ENCODE data around the gene TCEANC. TPM values are rescaled to one million over a fixed set of nuclear protein-coding genes. Genes with fewer than 3 reads are reported as not detected.
A peak's percentile ranks its signal among the peaks of the same experiment; 100 is the strongest.

Gene TCEANC
- total RNA-seq, 2 donors from 2014 or later, result 2.9 to 3.5 TPM

DNA sequence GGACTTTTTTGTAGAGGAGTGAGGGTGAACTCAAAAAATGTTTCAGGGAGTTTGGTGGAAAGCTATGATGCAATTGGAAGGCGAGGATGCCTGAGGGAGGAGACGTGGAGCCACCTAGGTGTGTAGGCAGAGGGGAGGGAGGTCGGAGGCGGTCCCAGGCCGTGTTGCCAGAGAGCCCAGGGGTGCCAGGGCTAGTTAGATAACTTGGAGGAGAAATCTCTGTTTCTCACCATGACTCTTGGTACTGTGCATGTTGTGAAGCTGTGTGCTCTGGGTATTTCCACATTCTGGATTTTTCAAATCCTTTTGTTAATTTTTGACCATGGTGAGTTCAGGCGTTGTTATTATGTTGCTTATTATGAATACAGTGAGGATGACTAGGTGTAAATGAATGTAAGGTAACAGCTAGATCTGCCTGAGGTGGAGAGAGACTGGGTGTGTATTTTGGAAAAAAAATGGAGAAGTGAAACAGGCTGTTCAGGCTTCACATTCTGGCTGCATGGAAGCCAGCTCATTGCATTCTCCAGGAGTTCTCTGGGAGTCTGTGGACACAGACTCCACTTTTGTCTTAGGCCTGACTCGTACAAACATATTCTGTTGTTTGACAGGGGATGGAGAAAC lies 40.5 kb downstream of the TCEANC start:
- no peak overlapping the region for H3K9ac ChIP-seq (ENCODE audit: low read depth in 2 of 2, low read length in 2 of 2)
- intact Hi-C loops (cut with DNase I), result no loop called here

DNA sequence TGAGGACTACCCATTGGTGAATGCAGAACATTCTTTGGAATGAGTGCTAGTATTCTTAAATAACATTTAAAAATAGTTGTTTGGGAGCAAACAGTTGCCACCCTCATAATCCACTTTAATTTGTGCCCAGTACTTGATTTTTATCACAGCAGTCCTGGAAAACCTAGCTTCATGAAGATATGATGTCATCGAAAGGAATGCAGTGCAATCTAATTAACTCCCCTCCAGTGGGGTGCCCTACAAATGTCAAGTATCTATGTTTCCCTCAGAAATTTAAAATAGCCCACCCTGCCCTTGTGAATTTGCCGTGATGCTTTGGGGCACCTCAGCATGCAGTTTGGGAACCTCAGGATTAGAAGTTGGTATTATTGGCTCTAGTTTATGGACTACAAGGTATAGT lies 41.4 kb downstream of the TCEANC start:
- DNase-seq, result no peak
- no peaks in the 10 kb centered on the region for H3K4me1 ChIP-seq
- no peaks in the 10 kb centered on the region for H3K9me3 ChIP-seq
- H3K27ac ChIP-seq, result no peak overlapping the region
- no peaks in the 10 kb centered on the region for H3K36me3 ChIP-seq
- intact Hi-C loops (cut with DNase I), result no loop called here
- no peak overlapping the region for H3K4me3 ChIP-seq
- TF ChIP-seq, protein P1, sequence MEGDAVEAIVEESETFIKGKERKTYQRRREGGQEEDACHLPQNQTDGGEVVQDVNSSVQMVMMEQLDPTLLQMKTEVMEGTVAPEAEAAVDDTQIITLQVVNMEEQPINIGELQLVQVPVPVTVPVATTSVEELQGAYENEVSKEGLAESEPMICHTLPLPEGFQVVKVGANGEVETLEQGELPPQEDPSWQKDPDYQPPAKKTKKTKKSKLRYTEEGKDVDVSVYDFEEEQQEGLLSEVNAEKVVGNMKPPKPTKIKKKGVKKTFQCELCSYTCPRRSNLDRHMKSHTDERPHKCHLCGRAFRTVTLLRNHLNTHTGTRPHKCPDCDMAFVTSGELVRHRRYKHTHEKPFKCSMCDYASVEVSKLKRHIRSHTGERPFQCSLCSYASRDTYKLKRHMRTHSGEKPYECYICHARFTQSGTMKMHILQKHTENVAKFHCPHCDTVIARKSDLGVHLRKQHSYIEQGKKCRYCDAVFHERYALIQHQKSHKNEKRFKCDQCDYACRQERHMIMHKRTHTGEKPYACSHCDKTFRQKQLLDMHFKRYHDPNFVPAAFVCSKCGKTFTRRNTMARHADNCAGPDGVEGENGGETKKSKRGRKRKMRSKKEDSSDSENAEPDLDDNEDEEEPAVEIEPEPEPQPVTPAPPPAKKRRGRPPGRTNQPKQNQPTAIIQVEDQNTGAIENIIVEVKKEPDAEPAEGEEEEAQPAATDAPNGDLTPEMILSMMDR (IDR thresholded peaks at IDR 0.05), result no peak
- peaks cover 1% of the 10 kb centered on the region for H3K27me3 ChIP-seq
- no peak overlapping the region for H3K9ac ChIP-seq (ENCODE audit: low read depth in 2 of 2, low read length in 2 of 2)

More for the DNA sequence above, 40.5 kb downstream of the TCEANC start:
- H3K27me3 ChIP-seq, result peaks cover 7% of the 10 kb centered on the region
- no peaks in the 10 kb centered on the region for H3K36me3 ChIP-seq
- H3K9me3 ChIP-seq, result no peaks in the 10 kb centered on the region
- TF ChIP-seq, protein P1 (IDR thresholded peaks at IDR 0.05), result no peak
- peak overlapping the region; percentile 3 for H3K27ac ChIP-seq
- H3K4me3 ChIP-seq, result no peak overlapping the region
- no peaks in the 10 kb centered on the region for H3K4me1 ChIP-seq
- DNase-seq, result no peak

DNA sequence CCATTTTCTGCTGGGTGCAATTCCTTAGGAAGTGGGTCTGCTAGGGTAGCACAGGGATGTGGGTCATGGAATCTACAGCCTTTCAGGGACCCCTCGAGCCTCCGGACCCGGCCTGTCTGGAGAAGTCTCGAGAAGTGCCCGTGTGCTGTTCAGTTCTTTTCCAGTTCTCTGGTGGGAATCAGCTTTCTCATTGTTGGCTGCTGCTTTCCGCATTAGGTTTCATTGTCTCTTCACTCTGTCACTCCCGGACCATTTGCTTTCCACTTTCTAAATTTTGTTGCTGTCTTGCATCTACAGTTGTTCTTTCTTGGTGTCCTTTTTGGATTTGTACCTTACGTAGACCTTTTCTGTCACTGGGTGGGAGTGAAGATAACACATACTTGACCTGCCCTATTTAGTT lies 42.0 kb downstream of the TCEANC start:
- intact Hi-C loops (cut with DNase I), result no loop called here
- no peak for DNase-seq
- H3K4me3 ChIP-seq, result no peak overlapping the region
- H3K27me3 ChIP-seq, result no peaks in the 10 kb centered on the region
- TF ChIP-seq, protein P1 (IDR thresholded peaks at IDR 0.05), result no peak
- no peaks in the 10 kb centered on the region for H3K36me3 ChIP-seq
- H3K4me1 ChIP-seq, result peaks cover 4% of the 10 kb centered on the region
- no peaks in the 10 kb centered on the region for H3K9me3 ChIP-seq
- no peak overlapping the region for H3K27ac ChIP-seq
- H3K9ac ChIP-seq (ENCODE audit: low read depth in 2 of 2, low read length in 2 of 2), result no peak overlapping the region

DNA sequence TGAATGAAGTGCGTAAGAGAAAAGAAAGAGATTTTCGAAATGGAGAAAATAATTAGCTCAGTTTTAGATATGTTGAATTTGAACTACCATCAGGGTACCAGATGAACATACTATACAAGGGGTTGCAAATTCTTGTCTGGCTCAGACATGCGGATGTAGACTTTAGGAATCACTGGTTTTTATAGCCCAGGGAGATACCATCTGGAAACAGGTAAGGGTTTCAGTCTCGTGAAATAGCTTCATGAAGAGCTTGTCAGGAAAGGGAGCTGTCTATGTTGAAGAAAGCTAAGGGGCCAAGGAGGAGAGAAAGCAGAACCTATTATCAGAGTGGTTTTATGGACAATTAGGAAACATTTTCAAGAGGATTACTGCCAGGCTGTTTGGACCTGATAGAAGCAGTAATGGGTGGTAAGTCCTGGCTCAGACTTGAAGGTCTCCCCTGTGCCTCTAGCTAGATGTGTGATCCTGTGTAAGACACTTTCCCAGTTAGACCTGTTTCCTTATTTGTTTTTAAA lies 42.7 kb downstream of the TCEANC start:
- DNase-seq, result no peak

DNA sequence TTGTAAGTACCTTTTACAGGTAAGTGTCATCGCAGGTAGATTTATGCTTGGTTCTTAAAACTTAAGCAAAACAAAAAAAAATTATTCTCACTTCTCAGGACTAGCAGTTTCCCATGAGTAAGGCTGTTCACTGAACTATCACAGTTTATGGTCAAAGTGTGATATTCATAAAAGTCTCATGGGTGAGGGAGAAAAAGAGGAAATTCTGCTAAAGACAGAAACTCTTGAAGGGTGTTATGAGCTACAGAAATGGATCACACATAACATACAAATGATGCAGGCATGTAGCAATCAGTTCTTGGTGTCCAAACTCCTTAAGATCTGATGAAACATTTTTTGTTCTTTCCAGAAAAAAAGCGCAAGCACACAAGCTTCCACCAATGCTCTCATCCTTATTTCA lies 44.5 kb downstream of the TCEANC start:
- TF ChIP-seq, protein P1 (IDR thresholded peaks at IDR 0.05), result no peak
- Histone ChIP-seq H3K9me3 (no peaks in the 10 kb centered on the region), H3K27me3 (no peaks in the 10 kb centered on the region), H3K27ac (no peak overlapping the region), H3K9ac (ENCODE audit: low read depth in 2 of 2, low read length in 2 of 2) (no peak overlapping the region), H3K36me3 (no peaks in the 10 kb centered on the region), H3K4me1 (peaks cover 4% of the 10 kb centered on the region), H3K4me3 (no peak overlapping the region)
- intact Hi-C loops (cut with DNase I), result no loop called here
- DNase-seq, result no peak

More for the DNA sequence above, 42.7 kb downstream of the TCEANC start:
- H3K4me3 ChIP-seq, result no peak overlapping the region
- intact Hi-C loops (cut with DNase I), result no loop called here
- H3K4me1 ChIP-seq, result peaks cover 4% of the 10 kb centered on the region
- peak overlapping the region; percentile 19 for H3K27ac ChIP-seq
- no peak overlapping the region for H3K9ac ChIP-seq (ENCODE audit: low read depth in 2 of 2, low read length in 2 of 2)
- H3K27me3 ChIP-seq, result no peaks in the 10 kb centered on the region
- H3K36me3 ChIP-seq, result no peaks in the 10 kb centered on the region
- no peaks in the 10 kb centered on the region for H3K9me3 ChIP-seq
- TF ChIP-seq, protein P1 (IDR thresholded peaks at IDR 0.05), result no peak

All from colonic mucosa (tissue), 4 donors.